B cell (primary cell): Measurements from ENCODE around the gene TMEM14B. TPM values are rescaled to one million over a fixed set of nuclear protein-coding genes. Genes with fewer than 3 reads are reported as not detected.

Source experiments
- ATAC-seq: fragments of 200-7000 bp; cut with Tn5 transposase; one replicate; pipeline ENCODE4 v1.10.0; 2021; ENCODE audit warnings: low read depth, mild to moderate bottlenecking, moderate number of reproducible peaks, moderate library complexity
- CTCF ChIA-PET: fragments of 350-600 bp; sonication (Branson Sonifier 250); formaldehyde crosslinking; loops from one replicate; lab custom pipeline; 2021; ENCODE audit warnings: antibody characterized with exemption, inconsistent platforms; lab: Charles Lee
- POLR2A ChIA-PET: fragments of 350-600 bp; sonication (Branson Sonifier 250); formaldehyde crosslinking; loops from one replicate; lab custom pipeline; 2021; ENCODE audit warnings: antibody characterized with exemption; lab: Charles Lee
- DNase-seq: peaks from one replicate; pipeline ENCODE4 v3.0.0; 2013
- H2AFZ ChIP-seq: 2 replicates; pipeline ENCODE4 v1.6.1; 2012; ENCODE audit warnings: mild to moderate bottlenecking, low read depth, low read length; ENCODE audit not compliant: insufficient read depth, poor library complexity, severe bottlenecking
- H3K27ac ChIP-seq, 2 donors: 1 replicate in 1 of 2; 2 replicates in 1 of 2; pipeline ENCODE4 v1.5.1; 2012 to 2013; ENCODE audit warnings: low read length in 2 of 2, mild to moderate bottlenecking in 2 of 2, moderate library complexity in 1 of 2
- H3K27me3 ChIP-seq, 4 experiments: fragments of 200-600 bp in 1 of 4; sonication (generic) in 1 of 4; replicated peaks in 1 of 4; 1 replicate in 2 of 4; 2 replicates in 2 of 4; pipeline versions ENCODE4 v1.6.1 to v1.7.0; 2013 to 2016; ENCODE audit warnings: low read length in 3 of 4, mild to moderate bottlenecking in 2 of 4, mixed read lengths in 1 of 4, moderate library complexity in 1 of 4; ENCODE audit not compliant: insufficient read depth in 4 of 4, control insufficient read depth in 3 of 4; ENCODE audit errors: control extremely low read depth in 1 of 4
- H3K36me3 ChIP-seq, 2 experiments: replicated peaks in 1 of 2; 1 replicate in 1 of 2; 2 replicates in 1 of 2; pipeline versions ENCODE4 v1.6.1 to v1.7.1; 2013; ENCODE audit warnings: low read length in 1 of 2; ENCODE audit not compliant: insufficient read depth in 2 of 2, control insufficient read depth in 1 of 2; ENCODE audit errors: control extremely low read depth in 1 of 2, extremely low read depth in 1 of 2
- H3K4me1 ChIP-seq, 2 donors: fragments of 200-600 bp in 1 of 2; sonication (generic) in 1 of 2; 1 replicate in 1 of 2; 2 replicates in 1 of 2; pipeline versions ENCODE4 v1.5.1 to v1.6.1; 2013 to 2017; ENCODE audit warnings: low read length in 2 of 2; ENCODE audit not compliant: control insufficient read depth in 2 of 2, insufficient read depth in 2 of 2
- H3K4me2 ChIP-seq: replicated peaks from 2 replicates; pipeline ENCODE3; 2012; ENCODE audit warnings: mild to moderate bottlenecking, low read depth, low read length; ENCODE audit not compliant: poor library complexity, severe bottlenecking
- H3K4me3 ChIP-seq, 5 experiments: fragments of 200-600 bp in 1 of 5; sonication (generic) in 1 of 5; 1 replicate in 3 of 5; 2 replicates in 2 of 5; pipeline versions ENCODE4 v1.5.1 to v1.7.0; 2011 to 2016; ENCODE audit warnings: low read length in 4 of 5, mild to moderate bottlenecking in 4 of 5, low read depth in 2 of 5, control low read depth in 1 of 5, moderate library complexity in 1 of 5; ENCODE audit not compliant: insufficient read depth in 1 of 5; ENCODE audit errors: control extremely low read depth in 1 of 5, extremely low read depth in 1 of 5
- H3K79me2 ChIP-seq: fragments of 200-600 bp; sonication (generic); one replicate; pipeline ENCODE4 v1.6.0; 2016; ENCODE audit warnings: low read length; ENCODE audit not compliant: control insufficient read depth, insufficient read depth
- H3K9ac ChIP-seq: fragments of 200-600 bp; sonication (generic); 2 replicates; pipeline ENCODE4 v1.6.1; 2017; ENCODE audit warnings: mild to moderate bottlenecking, low read length, moderate library complexity
- H3K9me3 ChIP-seq, 3 donors: one replicate each; pipeline versions ENCODE4 v1.6.1 to v1.7.1; 2013; ENCODE audit warnings: low read length in 2 of 3; ENCODE audit not compliant: control insufficient read depth in 2 of 3, insufficient read depth in 1 of 3; ENCODE audit errors: control extremely low read depth in 1 of 3
- H4K20me1 ChIP-seq: 2 replicates; pipeline ENCODE4 v1.6.0; 2012; ENCODE audit warnings: mild to moderate bottlenecking, low read length; ENCODE audit not compliant: insufficient read depth, control insufficient read depth, poor library complexity, severe bottlenecking
- H3K27ac Mint-ChIP-seq: one replicate; pipeline ENCODE4 v1.8.0; 2021; ENCODE audit warnings: mixed read lengths
- H3K27me3 Mint-ChIP-seq: one replicate; pipeline ENCODE4 v1.8.0; 2021; ENCODE audit warnings: mixed read lengths
- H3K4me1 Mint-ChIP-seq: one replicate; pipeline ENCODE4 v1.8.0; 2021; ENCODE audit warnings: mixed read lengths
- H3K4me3 Mint-ChIP-seq: one replicate; pipeline ENCODE4 v1.8.0; 2021; ENCODE audit warnings: mixed read lengths
- H3K9me3 Mint-ChIP-seq: one replicate; pipeline ENCODE4 v1.8.0; 2022; ENCODE audit warnings: mixed read lengths; ENCODE audit not compliant: insufficient read depth
- CTCF ChIP-seq: fragments of 200-600 bp; IDR thresholded peaks from one replicate; pipeline ENCODE4 v1.8.0; 2022; ENCODE audit warnings: antibody characterized with exemption, mild to moderate bottlenecking
- EZH2 ChIP-seq: IDR thresholded peaks from 2 replicates; pipeline ENCODE4 v1.6.1; 2012; ENCODE audit warnings: borderline replicate concordance, low read depth, mild to moderate bottlenecking, moderate library complexity, low read length; ENCODE audit not compliant: insufficient read depth, poor library complexity, severe bottlenecking
- WGBS: methylation state at CpG from one replicate; pipeline ENCODE4 v1.1.5; 2013; ENCODE audit warnings: missing lambda C conversion rate; ENCODE audit not compliant: insufficient coverage; 5-methylcytosine and 5-hydroxymethylcytosine counted together
- intact Hi-C: fragments of 100-400 bp; cut with micrococcal nuclease; formaldehyde crosslinking; loops from one replicate; pipeline ENCODE4 v1.10.0; 2022
- polyA minus RNA-seq: library from RNA; depleted of rRNA, polyadenylated mRNA; stranded (reverse); fragments of >200 nt; gene quantifications from 2 replicates; pipeline ENCODE4 v1.2.3, GENCODE V29; 2012
- polyA plus RNA-seq: library from polyadenylated mRNA; depleted of rRNA; stranded (reverse); fragments of >200 nt; gene quantifications from 2 replicates; pipeline ENCODE4 v1.2.3, GENCODE V29; 2012
- total RNA-seq, 2 donors: library from RNA; stranded (reverse); fragments of 120-200 nt in 1 of 2; gene quantifications; 1 replicate in 1 of 2; 2 replicates in 1 of 2; pipeline versions ENCODE4 v1.2.3 to v1.2.4, GENCODE V29; 2013 to 2022

The TMEM14B gene
- total RNA-seq (53.0 and 58.5 TPM in 2 replicates), polyA plus RNA-seq (40.8 and 41.3 TPM in 2 replicates), polyA minus RNA-seq (20.3 and 23.5 TPM in 2 replicates)
- 70.8 TPM for total RNA-seq (2013)

GRCh38 chr6:10747251-10747972 lies at the start of gene TMEM14B:
Gene TMEM14B (plus strand): TSS chr6:10747805. CDS start chr6:10749246, 1,441 bp downstream.
- H3K4me3 ChIP-seq: peak within 1 kb of the TSS; percentile 64 to 89 (median 85)
- POLR2A ChIA-PET: interaction anchor here (0.5 to 1.5 kb wide), 7 partner anchors 13 to 213 kb away, joined by 3 to 9 read pairs (median 4); partner anchors contain the start of genes C6orf52, PAK1IP1 and TMEM14C

More at GRCh38 chr6:10747251-10747972, at the start of gene TMEM14B:
- peaks cover 4 to 18% of the 10 kb centered on the region in 2 experiments for H3K36me3 ChIP-seq
- H3K4me3 Mint-ChIP-seq: peak within 1 kb of the TSS; percentile 95
- H3K27me3 ChIP-seq: no peaks in the 10 kb centered on the region
- ATAC-seq: peak; percentile 98
- H3K27me3 Mint-ChIP-seq: no peaks in the 10 kb centered on the region
- H3K9me3 ChIP-seq: no peaks in the 10 kb centered on the region
- peak within 1 kb of the TSS; percentile 91 for H3K27ac Mint-ChIP-seq
- intact Hi-C loops: loop anchor here (1.0 to 5.0 kb wide), 8 partner anchors 24 to 790 kb away; partner anchors contain the start of genes C6orf52, MAK, PAK1IP1 and SMIM13
- DNase-seq: peak; percentile 99
- H2AFZ ChIP-seq: peak within 1 kb of the TSS; percentile 91
- peaks cover 38% of the 10 kb centered on the region for H3K79me2 ChIP-seq
- peaks cover 8% of the 10 kb centered on the region for H4K20me1 ChIP-seq
- no peaks in the 10 kb centered on the region for H3K9me3 Mint-ChIP-seq
- peak within 1 kb of the TSS; percentile 86 for H3K4me2 ChIP-seq
- under 1% methylated on average over 48 of the region's 52 CpGs for WGBS
- TF ChIP-seq CTCF (no peak), EZH2 (no peak)
- H3K4me1 ChIP-seq: peaks cover 17 to 25% of the 10 kb centered on the region in 2 donors
- CTCF ChIA-PET: interaction anchor here (0.7 to 4.2 kb wide), 6 partner anchors 10 to 272 kb away, joined by 3 to 18 read pairs (median 4); no protein-coding TSS in a partner anchor
- peak within 1 kb of the TSS; percentile 79 for H3K9ac ChIP-seq
- H3K27ac ChIP-seq: peak within 1 kb of the TSS; percentile 56 to 76
- peaks cover 29% of the 10 kb centered on the region for H3K4me1 Mint-ChIP-seq
